CD4-positive, alpha-beta memory T cell (primary cell): ENCODE results near the gene OR52A5. TPM values are rescaled to one million over a fixed set of nuclear protein-coding genes. Genes with fewer than 3 reads are reported as not detected.

Experiments used
- CTCF ChIA-PET: fragments of 350-600 bp; sonication (Branson Sonifier 250); formaldehyde crosslinking; loops from one replicate; lab custom pipeline; 2021; ENCODE audit warnings: inconsistent platforms; ENCODE audit not compliant: partially characterized antibody; lab: Charles Lee
- POLR2A ChIA-PET: fragments of 350-600 bp; sonication (Branson Sonifier 250); formaldehyde crosslinking; loops from one replicate; lab custom pipeline; 2021; ENCODE audit not compliant: partially characterized antibody; lab: Charles Lee
- DNase-seq, 5 donors: peaks; one replicate each; pipeline versions ENCODE4 v3.0.0 to v3.0.0-alpha.2; 2020 to 2022; ENCODE audit warnings: mixed read lengths in 1 of 5
- H3K27ac ChIP-seq: one replicate; pipeline ENCODE4 v1.7.0; 2013; ENCODE audit warnings: low read depth, low read length
- H3K27me3 ChIP-seq: 2 replicates; pipeline ENCODE4 v1.7.0; 2013; ENCODE audit warnings: mild to moderate bottlenecking, low read length, moderate library complexity; ENCODE audit not compliant: insufficient read depth
- H3K36me3 ChIP-seq: 2 replicates; pipeline ENCODE4 v1.7.0; 2013; ENCODE audit warnings: mild to moderate bottlenecking, low read length, moderate library complexity; ENCODE audit not compliant: insufficient read depth
- H3K4me1 ChIP-seq: 2 replicates; pipeline ENCODE4 v1.7.0; 2013; ENCODE audit warnings: mild to moderate bottlenecking, low read length, moderate library complexity; ENCODE audit not compliant: insufficient read depth
- H3K4me3 ChIP-seq, 2 donors: one replicate each; pipeline ENCODE4 v1.7.0; 2013; ENCODE audit warnings: low read length in 2 of 2, mild to moderate bottlenecking in 1 of 2
- H3K9me3 ChIP-seq, 2 donors: one replicate each; pipeline ENCODE4 v1.7.0; 2013; ENCODE audit warnings: low read length in 2 of 2, control low read depth in 1 of 2; ENCODE audit not compliant: control insufficient read depth in 1 of 2
- H3K27ac Mint-ChIP-seq, 7 donors: one replicate each; pipeline ENCODE4 v1.8.0; 2020 to 2021; ENCODE audit warnings: mixed read lengths in 7 of 7, mild to moderate bottlenecking in 6 of 7, inconsistent platforms in 3 of 7, moderate library complexity in 3 of 7
- H3K27me3 Mint-ChIP-seq, 2 donors: one replicate each; pipeline ENCODE4 v1.8.0; 2020 to 2021; ENCODE audit warnings: mixed read lengths in 2 of 2
- H3K36me3 Mint-ChIP-seq, 2 donors: one replicate each; pipeline ENCODE4 v1.8.0; 2020 to 2021; ENCODE audit warnings: mixed read lengths in 2 of 2, inconsistent platforms in 1 of 2, mild to moderate bottlenecking in 1 of 2
- H3K4me1 Mint-ChIP-seq, 4 donors: one replicate each; pipeline ENCODE4 v1.8.0; 2020 to 2021; ENCODE audit warnings: mixed read lengths in 4 of 4, mild to moderate bottlenecking in 1 of 4
- H3K4me3 Mint-ChIP-seq, 8 donors: one replicate each; pipeline ENCODE4 v1.8.0; 2020 to 2021; ENCODE audit warnings: mixed read lengths in 8 of 8, mild to moderate bottlenecking in 7 of 8, moderate library complexity in 6 of 8, inconsistent platforms in 3 of 8
- H3K9me3 Mint-ChIP-seq, 8 donors: one replicate each; pipeline ENCODE4 v1.8.0; 2020 to 2021; ENCODE audit warnings: mixed read lengths in 8 of 8, mild to moderate bottlenecking in 5 of 8, inconsistent platforms in 3 of 8, moderate library complexity in 1 of 8
- intact Hi-C: fragments of 100-400 bp; cut with micrococcal nuclease; formaldehyde crosslinking; loops from one replicate; pipeline ENCODE4 v1.15.1; 2023
- polyA plus RNA-seq, 2 donors: library from polyadenylated mRNA; unstranded; fragments of 300-500 nt; fragmentation: Illumina TruSeq; gene quantifications; one replicate each; pipeline ENCODE4 v1.2.3, GENCODE V29; 2021
- total RNA-seq, 2 experiments: library from RNA; stranded (reverse); gene quantifications; one replicate each; pipeline ENCODE4 v1.2.3, GENCODE V29; 2021

OR52A5 gene
- total and polyA plus RNA-seq, 4 experiments from 2014 or later: not detected

DNA sequence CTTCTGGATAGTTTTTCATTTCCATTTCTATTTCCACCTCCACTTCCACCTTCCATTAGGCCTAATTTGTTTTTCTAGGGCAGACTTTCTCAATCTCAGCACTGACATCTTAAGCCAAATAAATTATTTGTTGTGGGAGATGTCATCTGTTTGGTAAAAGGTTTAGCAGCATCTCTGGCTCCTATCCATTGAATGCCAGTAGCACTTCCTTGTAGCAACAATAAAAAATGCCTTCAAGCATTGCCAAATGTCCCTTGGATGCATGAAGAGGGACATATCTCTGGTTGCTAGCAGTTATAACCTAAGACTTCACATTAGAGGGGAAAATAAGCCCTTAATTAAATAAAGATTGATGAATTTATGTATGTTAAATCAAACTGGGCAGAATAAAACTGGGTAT, 1.9 kb downstream of the OR52A5 start:
- no peaks in the 10 kb centered on the region for H3K4me1 ChIP-seq

DNA sequence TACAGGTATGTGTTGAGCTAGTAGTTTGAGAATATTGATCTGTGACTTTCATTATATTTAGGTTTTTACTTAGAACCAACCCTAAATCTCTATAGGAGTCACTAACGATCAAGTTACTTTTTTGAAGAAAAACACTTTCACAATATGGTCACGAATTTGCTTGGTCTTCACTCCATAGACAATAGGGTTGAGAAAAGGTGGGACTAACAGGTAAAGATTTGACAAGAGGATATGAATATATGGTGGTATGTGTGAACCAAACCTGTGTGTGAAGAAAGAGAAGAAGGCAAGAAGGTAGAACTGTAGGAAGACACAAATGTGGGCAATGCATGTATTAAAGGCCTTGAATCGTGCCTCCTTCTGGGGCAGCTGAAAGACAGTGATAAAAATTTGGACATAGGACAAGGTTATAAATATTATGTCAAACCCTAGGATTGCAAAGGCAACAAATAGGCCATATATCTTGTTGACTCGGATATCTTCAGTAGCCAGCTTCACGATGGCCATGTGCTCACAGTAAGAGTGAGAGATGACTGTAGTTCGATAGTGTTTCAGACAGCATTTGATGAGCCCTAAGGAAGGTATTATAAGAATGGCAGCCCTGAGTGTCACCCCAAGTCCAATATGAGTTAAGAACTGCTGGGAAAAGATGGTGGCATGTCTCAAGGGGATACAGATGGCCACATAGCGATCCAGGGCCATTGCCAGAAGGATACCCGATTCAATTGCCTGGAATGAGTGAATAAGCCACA, 6.4 kb downstream of the OR52A5 start:
- H3K4me1 Mint-ChIP-seq: no peaks in the 10 kb centered on the region
- H3K27me3 Mint-ChIP-seq: peaks cover 0 to 5% of the 10 kb centered on the region in 2 donors
- no peaks in the 10 kb centered on the region for H3K36me3 Mint-ChIP-seq
- Histone ChIP-seq H3K4me1 (no peaks in the 10 kb centered on the region), H3K27ac (no peak overlapping the region), H3K27me3 (no peaks in the 10 kb centered on the region), H3K36me3 (no peaks in the 10 kb centered on the region), H3K4me3 (no peak overlapping the region), H3K9me3 (no peaks in the 10 kb centered on the region)
- DNase-seq: no peak
- no peak overlapping the region for H3K4me3 Mint-ChIP-seq
- ChIA-PET POLR2A (no interaction called here), CTCF (no interaction called here)
- intact Hi-C loops: no loop called here
- peak overlapping the region in 2 of 7 donors; percentile 17 to 62 for H3K27ac Mint-ChIP-seq
- no peaks in the 10 kb centered on the region for H3K9me3 Mint-ChIP-seq

More for the DNA sequence above, 1.9 kb downstream of the OR52A5 start:
- Mint-ChIP-seq H3K27ac (no peak overlapping the region), H3K4me3 (no peak overlapping the region), H3K9me3 (no peaks in the 10 kb centered on the region), H3K27me3 (peaks cover 0 to 2% of the 10 kb centered on the region in 2 donors), H3K36me3 (no peaks in the 10 kb centered on the region), H3K4me1 (no peaks in the 10 kb centered on the region)
- no peaks in the 10 kb centered on the region for H3K9me3 ChIP-seq
- H3K27ac ChIP-seq: no peak overlapping the region
- ChIA-PET CTCF (no interaction called here), POLR2A (no interaction called here)
- DNase-seq: no peak
- H3K36me3 ChIP-seq: no peaks in the 10 kb centered on the region
- intact Hi-C loops: no loop called here
- H3K27me3 ChIP-seq: no peaks in the 10 kb centered on the region
- no peak overlapping the region for H3K4me3 ChIP-seq

DNA sequence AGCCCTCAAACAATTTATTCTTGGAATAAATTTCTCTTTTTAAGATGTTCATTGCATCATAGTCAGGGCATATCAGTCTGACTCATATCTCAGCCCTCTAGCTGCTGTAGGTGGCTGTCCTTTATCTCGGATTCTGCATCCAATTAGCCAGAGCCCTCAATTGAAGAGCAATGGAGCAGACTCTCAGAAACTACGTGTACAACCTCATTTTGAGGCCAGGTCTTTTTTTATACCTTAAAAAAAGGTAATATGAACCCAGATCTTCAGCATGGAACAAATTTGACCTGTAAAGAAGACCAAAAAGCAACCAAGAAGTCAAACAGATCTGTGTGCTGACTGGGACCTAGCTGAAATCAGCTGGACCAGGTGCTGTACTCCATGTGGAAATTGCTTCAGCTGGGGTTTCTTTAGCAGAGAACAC, 8.7 kb downstream of the OR52A5 start:
- no peak overlapping the region for H3K4me3 Mint-ChIP-seq
- Histone ChIP-seq H3K27ac (no peak overlapping the region), H3K36me3 (no peaks in the 10 kb centered on the region), H3K9me3 (no peaks in the 10 kb centered on the region), H3K27me3 (no peaks in the 10 kb centered on the region), H3K4me3 (no peak overlapping the region), H3K4me1 (no peaks in the 10 kb centered on the region)
- H3K4me1 Mint-ChIP-seq: no peaks in the 10 kb centered on the region
- H3K27ac Mint-ChIP-seq: no peak overlapping the region
- H3K9me3 Mint-ChIP-seq: no peaks in the 10 kb centered on the region
- no peak for DNase-seq
- POLR2A ChIA-PET: no interaction called here
- peaks cover 0 to 5% of the 10 kb centered on the region in 2 donors for H3K27me3 Mint-ChIP-seq
- H3K36me3 Mint-ChIP-seq: no peaks in the 10 kb centered on the region
- CTCF ChIA-PET: no interaction called here
- intact Hi-C loops: no loop called here

DNA sequence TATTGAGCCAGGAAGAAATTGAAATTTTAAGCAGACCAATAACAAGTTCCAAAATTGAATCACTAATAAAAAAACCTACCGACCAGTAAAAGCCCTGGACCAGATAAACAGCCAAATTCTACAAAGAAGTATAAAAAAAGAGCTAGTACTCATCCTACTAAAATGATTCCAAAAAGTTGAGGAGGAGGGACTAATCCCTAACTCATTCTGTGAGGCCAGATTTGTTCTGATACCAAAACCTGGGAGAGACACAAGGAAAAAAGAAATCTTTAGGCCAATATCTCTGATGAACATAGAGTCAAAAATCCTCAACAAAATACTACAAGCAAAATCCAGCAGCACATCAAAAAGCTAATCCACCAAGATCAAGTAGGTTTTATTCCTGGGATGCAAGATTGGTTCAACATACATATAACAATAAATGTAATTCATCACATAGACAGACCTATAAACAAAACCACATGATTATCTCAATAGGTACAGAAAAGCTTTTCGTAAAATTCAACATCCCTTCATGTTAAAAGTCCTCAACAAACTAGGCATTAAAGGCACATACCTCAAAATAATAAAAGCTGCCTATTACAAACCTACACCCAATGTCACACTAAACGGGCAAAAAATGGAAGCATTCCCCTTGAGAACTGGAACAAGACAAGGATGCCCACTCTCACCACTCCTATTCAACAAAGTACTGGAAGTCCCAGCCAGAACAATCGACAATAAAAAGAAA, 13.1 kb downstream of the OR52A5 start:
- Mint-ChIP-seq H3K4me1 (no peaks in the 10 kb centered on the region), H3K27me3 (peaks cover 9 to 12% of the 10 kb centered on the region in 2 donors), H3K27ac (no peak overlapping the region), H3K9me3 (no peaks in the 10 kb centered on the region), H3K36me3 (no peaks in the 10 kb centered on the region), H3K4me3 (no peak overlapping the region)
- intact Hi-C loops: loop anchor here (1.0 kb wide), 1 partner anchor 766 kb away; no protein-coding TSS in a partner anchor
- Histone ChIP-seq H3K9me3 (no peaks in the 10 kb centered on the region), H3K27me3 (no peaks in the 10 kb centered on the region), H3K36me3 (no peaks in the 10 kb centered on the region), H3K4me3 (no peak overlapping the region), H3K4me1 (no peaks in the 10 kb centered on the region), H3K27ac (no peak overlapping the region)
- ChIA-PET POLR2A (no interaction called here), CTCF (interaction anchor here (0.6 to 0.9 kb wide), 3 partner anchors 682 to 766 kb away, joined by 3 to 4 read pairs (median 3); no protein-coding TSS in a partner anchor)
- no peak for DNase-seq

DNA sequence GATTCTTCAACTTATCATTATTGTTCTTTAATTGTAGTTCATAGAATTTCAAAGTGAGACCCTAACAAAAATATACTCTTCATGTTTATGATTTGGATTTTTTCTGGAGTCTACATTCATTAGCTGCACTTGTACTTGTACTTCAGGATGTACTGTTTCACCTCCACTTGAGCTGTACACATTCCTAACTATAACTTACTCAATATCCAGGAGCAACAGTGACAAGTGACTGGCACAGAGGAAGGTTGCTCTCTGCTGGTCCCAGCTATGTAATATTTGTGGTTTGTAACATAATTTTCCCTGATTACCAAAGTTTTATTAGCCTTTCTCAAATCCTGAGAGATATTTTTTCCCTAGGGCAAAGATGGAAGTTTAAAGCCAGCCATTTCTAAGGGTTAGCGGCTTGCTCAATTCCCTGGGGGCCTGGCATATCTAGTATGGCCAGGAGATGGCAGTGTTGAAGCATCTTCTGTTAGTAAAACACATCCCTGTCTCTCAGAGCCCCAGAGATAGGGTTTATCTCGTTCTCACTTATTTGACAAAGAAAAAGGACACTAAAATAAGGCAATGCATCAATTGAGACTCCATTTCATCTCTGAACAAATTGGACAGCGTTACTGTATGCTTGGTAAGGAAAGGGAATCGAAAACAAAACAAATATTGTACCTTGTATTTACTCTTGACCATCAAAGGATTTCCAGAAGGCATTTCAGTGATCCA, 14.2 kb downstream of the OR52A5 start:
- H3K27me3 Mint-ChIP-seq: peaks cover 9 to 12% of the 10 kb centered on the region in 2 donors
- H3K9me3 Mint-ChIP-seq: no peaks in the 10 kb centered on the region
- POLR2A ChIA-PET: no interaction called here
- Histone ChIP-seq H3K4me1 (no peaks in the 10 kb centered on the region), H3K4me3 (no peak overlapping the region), H3K9me3 (no peaks in the 10 kb centered on the region), H3K36me3 (no peaks in the 10 kb centered on the region), H3K27me3 (no peaks in the 10 kb centered on the region), H3K27ac (no peak overlapping the region)
- intact Hi-C loops: loop anchor here (1.0 kb wide), 1 partner anchor 767 kb away; no protein-coding TSS in a partner anchor
- DNase-seq: peak in 4 of 5 donors; percentile 23 to 36 (median 32)
- no peak overlapping the region for H3K27ac Mint-ChIP-seq
- H3K4me1 Mint-ChIP-seq: no peaks in the 10 kb centered on the region
- no peak overlapping the region for H3K4me3 Mint-ChIP-seq
- CTCF ChIA-PET: interaction anchor here (0.7 to 1.1 kb wide), 4 partner anchors 11 to 1239 kb away, joined by 3 to 4 read pairs (median 3); no protein-coding TSS in a partner anchor
- H3K36me3 Mint-ChIP-seq: no peaks in the 10 kb centered on the region

DNA sequence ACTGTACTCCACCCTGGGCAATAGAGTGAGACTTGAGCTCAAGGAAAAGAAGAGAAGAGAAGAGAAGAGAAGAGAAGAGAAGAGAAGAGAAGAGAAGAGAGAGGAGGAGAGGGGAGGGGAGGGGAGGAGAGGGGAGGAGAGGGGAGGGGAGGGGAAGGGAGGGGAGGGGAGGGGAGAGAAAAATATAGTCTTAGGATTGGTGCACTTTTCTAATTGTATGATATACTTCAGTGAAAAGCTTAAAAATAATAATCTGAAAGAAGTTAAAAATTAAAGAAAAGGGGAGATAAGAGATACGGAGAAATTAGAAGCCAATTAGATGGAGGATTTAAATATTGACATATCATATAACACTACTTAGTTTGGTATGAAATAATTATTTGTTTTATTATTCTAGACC, 19.3 kb downstream of the OR52A5 start:
- H3K4me3 ChIP-seq: no peak overlapping the region

GRCh38 chr11:5117588-5117987, 20.6 kb downstream of the OR52A5 start:
- no peaks in the 10 kb centered on the region for H3K4me1 Mint-ChIP-seq
- Histone ChIP-seq H3K36me3 (no peaks in the 10 kb centered on the region), H3K4me3 (no peak overlapping the region), H3K9me3 (no peaks in the 10 kb centered on the region), H3K27ac (no peak overlapping the region), H3K4me1 (no peaks in the 10 kb centered on the region), H3K27me3 (no peaks in the 10 kb centered on the region)
- H3K36me3 Mint-ChIP-seq: no peaks in the 10 kb centered on the region
- H3K27me3 Mint-ChIP-seq: peaks cover 10 to 13% of the 10 kb centered on the region in 2 donors
- no peak for DNase-seq
- H3K27ac Mint-ChIP-seq: no peak overlapping the region
- ChIA-PET CTCF (no interaction called here), POLR2A (no interaction called here)
- H3K9me3 Mint-ChIP-seq: peaks cover 0 to 2% (median 0%) of the 10 kb centered on the region in 8 donors
- intact Hi-C loops: no loop called here
- no peak overlapping the region for H3K4me3 Mint-ChIP-seq

More for the DNA sequence above, 19.3 kb downstream of the OR52A5 start:
- ChIA-PET CTCF (no interaction called here), POLR2A (no interaction called here)
- no peaks in the 10 kb centered on the region for H3K36me3 Mint-ChIP-seq
- no peaks in the 10 kb centered on the region for H3K36me3 ChIP-seq
- H3K4me3 Mint-ChIP-seq: no peak overlapping the region
- no peak for DNase-seq
- no peak overlapping the region for H3K27ac ChIP-seq
- no peaks in the 10 kb centered on the region for H3K9me3 ChIP-seq
- no peaks in the 10 kb centered on the region for H3K27me3 ChIP-seq
- H3K4me1 Mint-ChIP-seq: no peaks in the 10 kb centered on the region
- intact Hi-C loops: no loop called here
- H3K4me1 ChIP-seq: no peaks in the 10 kb centered on the region
- peaks cover 12 to 16% of the 10 kb centered on the region in 2 donors for H3K27me3 Mint-ChIP-seq
- no peak overlapping the region for H3K27ac Mint-ChIP-seq
- H3K9me3 Mint-ChIP-seq: peaks cover 0 to 2% (median 0%) of the 10 kb centered on the region in 8 donors
